ENCODE data around the gene TOPAZ1. TPM values are rescaled to one million over a fixed set of nuclear protein-coding genes. Genes with fewer than 3 reads are reported as not detected.

Gene TOPAZ1
- total and polyA plus RNA-seq, 2 of the 13 experiments (the other 11 are each of a cell fraction or from before 2014, with no cell fraction given): not detected

DNA sequence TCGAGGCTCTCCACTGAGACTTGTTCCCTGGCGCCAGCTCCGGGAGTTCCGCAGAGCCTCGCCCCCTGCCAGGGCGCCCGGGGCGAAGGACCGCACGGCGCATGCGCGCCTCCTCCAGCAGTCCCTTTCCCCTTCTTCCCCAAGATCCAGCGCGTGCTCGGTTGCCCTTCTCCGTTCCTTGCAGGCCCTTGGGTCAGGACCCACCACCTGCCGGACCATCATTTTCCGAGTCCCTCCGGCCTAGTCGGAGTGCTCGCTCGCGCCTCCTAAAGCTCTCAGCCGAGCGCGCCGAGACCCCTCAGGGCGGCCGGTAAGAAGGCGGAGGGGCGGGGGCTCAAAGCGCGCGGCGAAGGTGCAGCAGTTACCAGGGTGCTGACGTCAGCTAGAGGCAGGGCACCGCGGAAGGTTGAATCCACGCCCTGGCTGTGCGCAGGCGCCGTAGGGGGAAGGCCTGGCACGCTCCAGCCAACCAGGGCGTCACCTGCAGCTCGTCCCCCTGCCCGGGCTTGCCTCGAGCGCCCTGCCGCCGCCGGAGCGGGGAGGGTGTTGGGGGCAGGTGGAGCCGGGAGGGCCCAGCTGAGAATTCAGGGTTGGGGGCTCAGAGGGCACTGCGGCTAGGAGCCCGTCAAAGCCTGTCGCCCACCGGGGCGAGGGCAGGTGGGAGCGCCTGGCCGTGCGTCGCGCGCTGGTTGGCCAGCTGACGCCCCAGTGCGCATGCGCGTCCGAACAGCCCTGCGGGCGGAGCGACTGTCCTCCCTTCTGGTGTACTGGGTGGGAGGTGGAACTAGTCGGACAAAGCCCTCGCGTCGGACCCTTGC is 96.5 kb downstream of the TOPAZ1 start, which contains the start of gene TCAIM (continued):
- TF ChIP-seq ZNF615 (CRISPR knock-in tag; IDR thresholded peaks at IDR 0.05; ENCODE audit: borderline replicate concordance) (no peak), ARID2 (CRISPR knock-in tag; IDR thresholded peaks at IDR 0.05; ENCODE audit: borderline replicate concordance) (peak; percentile 99), TSC22D2 (CRISPR knock-in tag; IDR thresholded peaks at IDR 0.05; ENCODE audit: borderline replicate concordance) (peak; percentile 87), HOXA3 (CRISPR knock-in tag; IDR thresholded peaks at IDR 0.05) (peak; percentile 82; the same call in 1 of the 2 replicates), SETDB1 (CRISPR knock-in tag; IDR thresholded peaks at IDR 0.05; ENCODE audit: borderline replicate concordance) (no peak), FLYWCH1 (CRISPR knock-in tag; IDR thresholded peaks at IDR 0.05) (peak; percentile 96; the same call in 1 of the 2 replicates), HES4 (CRISPR knock-in tag; IDR thresholded peaks at IDR 0.05; ENCODE audit: borderline replicate concordance) (peak; percentile 88; the same call in 1 of the 2 replicates), POLR2G (IDR thresholded peaks at IDR 0.05; ENCODE audit: low read depth, low read length) (peak; percentile 94), CHCHD3 (CRISPR knock-in tag; IDR thresholded peaks at IDR 0.05) (peak; percentile 81; the same call in 1 of the 2 replicates), CREM (IDR thresholded peaks at IDR 0.05) (peak; percentile 79), CREM (CRISPR knock-in tag; IDR thresholded peaks at IDR 0.05) (no peak), ZNF143 (CRISPR knock-in tag; IDR thresholded peaks at IDR 0.05) (0 out of 2 replicates have a peak, but pooled peaks have one; percentile 41), ZNF570 (CRISPR knock-in tag; IDR thresholded peaks at IDR 0.05; ENCODE audit: borderline replicate concordance) (0 out of 2 replicates have a peak, but pooled peaks have one; percentile 75), TCF7 (IDR thresholded peaks at IDR 0.05; ENCODE audit: low read depth) (no peak), ZNF567 (CRISPR knock-in tag; IDR thresholded peaks at IDR 0.05; ENCODE audit: borderline replicate concordance) (peak; percentile 94), ZNF572 (CRISPR knock-in tag; IDR thresholded peaks at IDR 0.05) (peak; percentile 99), ZNF274 (CRISPR knock-in tag; IDR thresholded peaks at IDR 0.05) (peak; percentile 99), ZNF33B (CRISPR knock-in tag; IDR thresholded peaks at IDR 0.05) (peak; percentile 98)
- TF ChIP-seq, protein P1, sequence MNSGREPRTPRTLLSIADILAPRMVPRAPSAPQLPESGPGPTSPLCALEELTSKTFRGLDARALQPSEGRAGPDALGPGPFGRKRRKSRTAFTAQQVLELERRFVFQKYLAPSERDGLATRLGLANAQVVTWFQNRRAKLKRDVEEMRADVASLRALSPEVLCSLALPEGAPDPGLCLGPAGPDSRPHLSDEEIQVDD (CRISPR knock-in tag; IDR thresholded peaks at IDR 0.05; ENCODE audit: borderline replicate concordance): peak; percentile 89; the same call in 1 of the 2 replicates
- TF ChIP-seq, protein P2, sequence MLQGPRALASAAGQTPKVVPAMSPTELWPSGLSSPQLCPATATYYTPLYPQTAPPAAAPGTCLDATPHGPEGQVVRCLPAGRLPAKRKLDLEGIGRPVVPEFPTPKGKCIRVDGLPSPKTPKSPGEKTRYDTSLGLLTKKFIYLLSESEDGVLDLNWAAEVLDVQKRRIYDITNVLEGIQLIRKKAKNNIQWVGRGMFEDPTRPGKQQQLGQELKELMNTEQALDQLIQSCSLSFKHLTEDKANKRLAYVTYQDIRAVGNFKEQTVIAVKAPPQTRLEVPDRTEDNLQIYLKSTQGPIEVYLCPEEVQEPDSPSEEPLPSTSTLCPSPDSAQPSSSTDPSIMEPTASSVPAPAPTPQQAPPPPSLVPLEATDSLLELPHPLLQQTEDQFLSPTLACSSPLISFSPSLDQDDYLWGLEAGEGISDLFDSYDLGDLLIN (CRISPR knock-in tag; IDR thresholded peaks at IDR 0.05; ENCODE audit: borderline replicate concordance): no peak; the same call in 1 of the 2 replicates
- TF ChIP-seq, protein P3, sequence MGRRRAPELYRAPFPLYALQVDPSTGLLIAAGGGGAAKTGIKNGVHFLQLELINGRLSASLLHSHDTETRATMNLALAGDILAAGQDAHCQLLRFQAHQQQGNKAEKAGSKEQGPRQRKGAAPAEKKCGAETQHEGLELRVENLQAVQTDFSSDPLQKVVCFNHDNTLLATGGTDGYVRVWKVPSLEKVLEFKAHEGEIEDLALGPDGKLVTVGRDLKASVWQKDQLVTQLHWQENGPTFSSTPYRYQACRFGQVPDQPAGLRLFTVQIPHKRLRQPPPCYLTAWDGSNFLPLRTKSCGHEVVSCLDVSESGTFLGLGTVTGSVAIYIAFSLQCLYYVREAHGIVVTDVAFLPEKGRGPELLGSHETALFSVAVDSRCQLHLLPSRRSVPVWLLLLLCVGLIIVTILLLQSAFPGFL (CRISPR knock-in tag; IDR thresholded peaks at IDR 0.05): no peak
- TF ChIP-seq, protein P4, sequence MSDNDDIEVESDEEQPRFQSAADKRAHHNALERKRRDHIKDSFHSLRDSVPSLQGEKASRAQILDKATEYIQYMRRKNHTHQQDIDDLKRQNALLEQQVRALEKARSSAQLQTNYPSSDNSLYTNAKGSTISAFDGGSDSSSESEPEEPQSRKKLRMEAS (IDR thresholded peaks at IDR 0.05): peak; percentile 97
- TF ChIP-seq, protein P5, sequence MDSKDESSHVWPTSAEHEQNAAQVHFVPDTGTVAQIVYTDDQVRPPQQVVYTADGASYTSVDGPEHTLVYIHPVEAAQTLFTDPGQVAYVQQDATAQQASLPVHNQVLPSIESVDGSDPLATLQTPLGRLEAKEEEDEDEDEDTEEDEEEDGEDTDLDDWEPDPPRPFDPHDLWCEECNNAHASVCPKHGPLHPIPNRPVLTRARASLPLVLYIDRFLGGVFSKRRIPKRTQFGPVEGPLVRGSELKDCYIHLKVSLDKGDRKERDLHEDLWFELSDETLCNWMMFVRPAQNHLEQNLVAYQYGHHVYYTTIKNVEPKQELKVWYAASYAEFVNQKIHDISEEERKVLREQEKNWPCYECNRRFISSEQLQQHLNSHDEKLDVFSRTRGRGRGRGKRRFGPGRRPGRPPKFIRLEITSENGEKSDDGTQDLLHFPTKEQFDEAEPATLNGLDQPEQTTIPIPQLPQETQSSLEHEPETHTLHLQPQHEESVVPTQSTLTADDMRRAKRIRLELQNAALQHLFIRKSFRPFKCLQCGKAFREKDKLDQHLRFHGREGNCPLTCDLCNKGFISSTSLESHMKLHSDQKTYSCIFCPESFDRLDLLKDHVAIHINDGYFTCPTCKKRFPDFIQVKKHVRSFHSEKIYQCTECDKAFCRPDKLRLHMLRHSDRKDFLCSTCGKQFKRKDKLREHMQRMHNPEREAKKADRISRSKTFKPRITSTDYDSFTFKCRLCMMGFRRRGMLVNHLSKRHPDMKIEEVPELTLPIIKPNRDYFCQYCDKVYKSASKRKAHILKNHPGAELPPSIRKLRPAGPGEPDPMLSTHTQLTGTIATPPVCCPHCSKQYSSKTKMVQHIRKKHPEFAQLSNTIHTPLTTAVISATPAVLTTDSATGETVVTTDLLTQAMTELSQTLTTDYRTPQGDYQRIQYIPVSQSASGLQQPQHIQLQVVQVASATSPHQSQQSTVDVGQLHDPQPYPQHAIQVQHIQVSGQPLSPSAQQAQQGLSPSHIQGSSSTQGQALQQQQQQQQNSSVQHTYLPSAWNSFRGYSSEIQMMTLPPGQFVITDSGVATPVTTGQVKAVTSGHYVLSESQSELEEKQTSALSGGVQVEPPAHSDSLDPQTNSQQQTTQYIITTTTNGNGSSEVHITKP (CRISPR knock-in tag; IDR thresholded peaks at IDR 0.05; ENCODE audit: low read depth): peak; percentile 98

Measured in HepG2 (cell line).